GM10248 (cell line): ENCODE data around the gene LIMA1.
A peak's percentile ranks its signal among the peaks of the same experiment; 100 is the strongest.

Experiments used
- CTCF ChIA-PET: fragments of 300-600 bp; sonication (Branson Sonifier 250); formaldehyde crosslinking; extraction: SDS; loops from one replicate; lab custom pipeline; 2021; ENCODE audit warnings: antibody characterized with exemption; lab: Yijun Ruan, JAX
- POLR2A ChIA-PET: fragments of 350-650 bp; sonication (Branson Sonifier 250); formaldehyde crosslinking; extraction: SDS; loops from one replicate; lab custom pipeline; 2020; ENCODE audit warnings: antibody characterized with exemption; lab: Yijun Ruan, JAX
- DNase-seq: peaks from one replicate; pipeline ENCODE4 v3.0.0; 2012; ENCODE audit errors: extremely low spot score
- CTCF ChIP-seq: IDR thresholded peaks from 2 replicates; pipeline ENCODE4 v1.5.1; 2012; ENCODE audit warnings: mild to moderate bottlenecking, low read depth; ENCODE audit errors: extremely low read depth, missing control alignments, control extremely low read depth

The LIMA1 gene

DNA sequence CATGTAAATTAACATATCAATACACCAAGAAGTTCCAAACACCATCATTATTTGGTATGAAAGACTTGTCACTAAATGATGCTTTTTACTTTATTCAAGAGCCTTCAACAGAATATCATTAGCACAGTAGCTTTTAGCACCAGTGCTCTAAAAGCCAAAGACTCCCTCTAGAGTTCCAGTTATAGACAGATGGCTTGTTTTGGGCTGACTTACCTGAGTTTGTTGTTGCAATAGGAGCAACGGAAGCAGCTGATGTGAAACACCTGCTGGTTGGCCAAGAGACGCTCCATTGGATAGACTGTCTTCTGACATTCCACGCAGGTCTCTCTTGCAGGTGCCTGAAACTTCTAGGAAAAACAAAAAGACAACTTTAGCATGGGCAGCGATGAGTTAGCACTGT lies 101.6 kb downstream of the LIMA1 start:
- no peak for DNase-seq
- ChIA-PET POLR2A (no interaction called here), CTCF (interaction anchor here (0.7 to 3.9 kb wide), 5 partner anchors 15 to 215 kb away, joined by 3 to 18 read pairs (median 4); partner anchors contain the start of gene CERS5)
- no peak for TF ChIP-seq CTCF

GRCh38 chr12:50175716-50176026 lies 107.6 kb downstream of the LIMA1 start:
- DNase-seq, result no peak
- ChIA-PET CTCF (interaction anchor here (0.7 to 10.6 kb wide), 51 partner anchors 9 to 211 kb away, joined by 3 to 91 read pairs (median 5); partner anchors contain the start of genes CERS5, COX14 and SMARCD1), POLR2A (no interaction called here)
- no peak for TF ChIP-seq CTCF

GRCh38 chr12:50174971-50175715 lies 108.2 kb downstream of the LIMA1 start:
- peak; percentile 38 for TF ChIP-seq CTCF
- POLR2A ChIA-PET, result no interaction called here

DNA sequence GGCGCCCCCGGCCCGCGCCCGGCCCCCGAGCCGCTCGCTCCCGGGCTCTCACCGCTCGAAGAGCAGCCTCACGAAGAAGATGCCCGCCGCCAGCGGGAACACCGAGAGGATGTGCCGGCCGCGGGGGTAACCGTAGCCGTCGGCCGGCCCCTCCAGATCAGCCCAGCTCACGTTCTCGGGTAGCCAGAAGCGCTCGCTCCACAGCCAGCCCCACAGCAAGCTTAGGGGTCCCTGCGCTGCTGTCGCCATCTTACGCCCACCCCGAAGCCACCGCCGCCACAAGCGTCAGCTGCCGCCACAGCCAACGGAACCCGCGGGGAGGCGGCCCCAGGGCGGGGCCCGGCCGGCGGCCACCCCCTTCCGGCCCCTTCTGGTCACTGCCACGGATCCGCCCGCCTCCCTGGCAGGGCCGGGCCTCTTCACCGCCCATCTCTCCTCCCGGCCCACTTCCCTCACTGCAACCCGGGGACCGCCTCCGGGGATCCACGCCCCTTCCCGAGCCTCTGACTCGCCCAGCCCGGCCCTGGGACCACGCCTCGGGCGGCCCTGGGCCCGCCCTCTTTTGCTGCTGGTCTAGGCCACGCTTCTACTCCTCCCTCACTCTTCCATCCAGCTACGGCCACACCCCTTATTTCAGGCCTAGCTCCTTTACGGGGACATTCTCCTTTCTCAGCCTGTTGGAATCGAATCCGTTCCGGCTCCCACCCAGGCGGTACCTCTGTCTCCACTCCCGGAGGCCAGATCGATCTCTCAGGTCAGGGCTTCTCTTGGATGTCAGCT lies 116.1 kb downstream of the LIMA1 start, which contains the start of gene CERS5:
Gene CERS5 (minus strand): TSS at position 321 of the 780 bp plus-strand sequence. CDS start 72 bp downstream, at position 249.
- ChIA-PET POLR2A (interaction anchor here (0.7 to 1.8 kb wide), 3 partner anchors 56 to 86 kb away, joined by 3 to 6 read pairs (median 3); partner anchors contain the start of genes COX14 and SMARCD1), CTCF (interaction anchor here (0.6 to 3.9 kb wide), 21 partner anchors 9 to 201 kb away, joined by 3 to 37 read pairs (median 4); partner anchors contain the start of genes COX14, GPD1 and SMARCD1)
- peak; percentile 100 for DNase-seq
- no peak for TF ChIP-seq CTCF

More at GRCh38 chr12:50174971-50175715, 108.2 kb downstream of the LIMA1 start:
- DNase-seq, result peak; percentile 39
- CTCF ChIA-PET, result interaction anchor here (0.6 to 10.6 kb wide), 53 partner anchors 8 to 210 kb away, joined by 3 to 91 read pairs (median 5); partner anchors contain the start of genes CERS5, COX14 and SMARCD1

GRCh38 chr12:50166799-50167048 lies 116.6 kb downstream of the LIMA1 start:
- DNase-seq, result no peak
- TF ChIP-seq CTCF, result no peak
- ChIA-PET POLR2A (interaction anchor here (0.5 to 1.8 kb wide), 4 partner anchors 55 to 932 kb away, joined by 3 to 6 read pairs (median 4); partner anchors contain the start of genes COX14 and CSRNP2), CTCF (interaction anchor here (0.8 to 3.9 kb wide), 15 partner anchors 9 to 199 kb away, joined by 3 to 37 read pairs (median 5); partner anchors contain the start of genes COX14 and SMARCD1)

DNA sequence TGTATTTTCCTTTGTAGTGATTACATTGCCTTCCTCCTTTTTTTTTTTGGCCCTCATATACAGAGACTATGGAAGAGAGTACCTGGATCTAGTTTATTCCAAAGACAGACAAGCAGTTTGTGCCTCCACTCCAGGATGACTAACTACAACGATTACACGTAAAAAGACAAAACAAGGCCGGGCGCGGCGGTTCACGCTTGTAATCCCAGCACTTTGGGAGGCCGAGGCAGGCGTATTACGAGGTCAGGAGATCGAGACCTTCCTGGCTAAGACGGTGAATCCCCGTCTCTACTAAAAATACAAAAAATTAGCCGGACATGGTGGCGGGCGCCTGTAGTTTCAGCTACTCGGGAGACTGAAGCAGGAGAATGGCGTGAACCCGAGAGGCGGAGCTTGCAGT lies 118.4 kb downstream of the LIMA1 start:
- ChIA-PET CTCF (interaction anchor here (1.6 to 3.9 kb wide), 4 partner anchors 11 to 126 kb away, joined by 3 to 37 read pairs (median 14); partner anchors contain the start of gene COX14), POLR2A (no interaction called here)
- no peak for TF ChIP-seq CTCF
- DNase-seq, result no peak
